HG02642 (cell line): ENCODE results near the gene SLX4IP.

Source experiments
- ATAC-seq: cut with Tn5 transposase; IDR thresholded peaks from one replicate; pipeline ENCODE4 v1.9.1; 2021; ENCODE audit warnings: mild to moderate bottlenecking; ENCODE audit not compliant: unreplicated experiment, poor library complexity

SLX4IP gene

DNA sequence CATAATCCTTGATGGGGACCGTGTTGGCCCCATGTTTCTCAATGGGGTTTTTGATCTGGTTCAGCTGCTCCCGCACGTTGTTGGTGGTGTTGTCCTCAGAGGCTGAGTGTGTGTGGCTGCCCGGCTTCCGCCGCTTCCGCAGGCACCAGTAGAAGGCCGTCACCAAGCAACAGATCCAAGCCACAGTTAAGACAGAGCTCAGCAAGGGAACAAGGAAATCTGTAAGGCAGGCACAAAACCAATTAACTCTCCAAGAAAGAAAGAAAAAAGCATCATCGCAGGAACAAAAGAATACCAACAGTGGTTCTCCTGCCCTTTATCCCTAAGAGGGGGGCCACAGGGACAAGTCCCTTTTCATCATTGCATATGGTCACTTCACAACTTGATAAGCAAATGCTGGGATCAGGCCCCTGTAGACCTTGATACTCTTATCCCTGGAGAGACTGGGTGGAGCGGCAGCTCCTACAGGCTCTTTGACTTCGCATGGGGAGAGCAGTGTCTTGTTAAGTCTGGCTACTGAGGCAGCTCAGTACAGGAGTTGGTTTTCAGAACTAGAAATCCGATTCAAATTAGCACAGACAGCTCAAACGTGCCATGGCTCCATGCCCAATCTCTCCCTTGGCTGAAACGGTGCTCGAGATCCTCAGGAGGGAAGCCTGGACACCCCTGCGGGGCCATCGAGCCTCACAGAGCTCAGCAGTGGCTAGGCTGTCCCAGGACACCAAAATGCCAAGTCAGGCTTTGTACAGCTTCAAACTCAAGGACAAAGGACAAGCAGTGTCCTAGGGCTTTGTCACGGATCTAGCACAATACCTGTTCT lies 204.8 kb downstream of the SLX4IP start:
- no peak for ATAC-seq

DNA sequence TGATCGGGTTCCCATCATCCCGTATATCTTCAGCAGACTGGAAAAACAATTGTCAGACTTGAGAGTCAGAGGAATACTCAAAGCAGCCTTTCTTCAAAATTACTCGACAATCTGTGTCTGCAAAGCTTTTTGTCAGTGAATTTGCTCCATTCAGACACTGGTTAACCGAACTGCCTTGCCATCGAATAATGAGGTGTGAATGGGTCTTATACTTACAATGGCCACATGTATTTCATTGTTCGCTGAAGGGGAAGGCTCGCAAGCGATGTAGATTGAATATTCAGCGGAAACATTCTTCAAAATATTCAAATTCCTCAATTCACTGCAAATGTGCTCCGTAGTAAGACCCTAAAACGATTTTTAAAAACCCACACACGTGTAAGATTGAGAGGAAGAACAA lies 205.8 kb downstream of the SLX4IP start:
- ATAC-seq: no peak

DNA sequence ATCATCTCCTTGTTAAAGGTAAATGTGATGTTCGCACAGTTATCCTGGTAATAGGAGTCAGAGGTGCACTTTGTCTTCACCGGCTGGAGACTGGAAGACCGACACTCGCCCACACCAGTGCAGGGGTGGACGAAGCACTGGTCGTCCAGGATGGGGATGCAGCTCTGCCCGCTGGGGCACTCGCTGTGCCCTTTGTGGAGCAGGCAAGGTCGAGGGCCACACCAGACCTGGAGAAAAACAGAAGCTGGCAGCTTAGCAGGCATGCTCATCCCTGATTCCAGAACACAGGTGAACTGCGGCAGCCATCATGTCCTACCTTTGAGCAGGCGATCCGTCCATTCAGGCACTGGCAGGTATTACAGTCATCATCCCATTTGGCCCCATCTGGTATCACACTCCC lies 206.4 kb downstream of the SLX4IP start:
- ATAC-seq: no peak

DNA sequence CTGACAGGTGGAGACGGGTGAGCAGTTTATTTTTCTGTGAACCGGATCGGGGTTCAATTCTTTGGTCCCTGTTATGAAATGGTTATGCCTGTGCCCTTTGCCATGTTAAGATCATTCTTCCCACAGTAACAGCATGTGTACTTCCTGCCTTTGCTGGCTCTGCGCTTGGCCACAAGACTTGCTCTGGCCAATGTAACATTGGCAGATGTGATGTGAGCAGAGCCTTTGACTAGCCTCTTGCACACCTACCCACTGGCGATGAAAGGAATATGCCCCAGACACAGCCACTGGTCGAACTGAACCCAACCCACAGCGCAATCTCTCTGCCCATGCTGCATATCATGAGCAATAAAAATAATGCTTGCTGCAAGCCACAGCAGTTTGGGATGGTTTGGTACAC lies 206.8 kb downstream of the SLX4IP start:
- ATAC-seq: no peak

DNA sequence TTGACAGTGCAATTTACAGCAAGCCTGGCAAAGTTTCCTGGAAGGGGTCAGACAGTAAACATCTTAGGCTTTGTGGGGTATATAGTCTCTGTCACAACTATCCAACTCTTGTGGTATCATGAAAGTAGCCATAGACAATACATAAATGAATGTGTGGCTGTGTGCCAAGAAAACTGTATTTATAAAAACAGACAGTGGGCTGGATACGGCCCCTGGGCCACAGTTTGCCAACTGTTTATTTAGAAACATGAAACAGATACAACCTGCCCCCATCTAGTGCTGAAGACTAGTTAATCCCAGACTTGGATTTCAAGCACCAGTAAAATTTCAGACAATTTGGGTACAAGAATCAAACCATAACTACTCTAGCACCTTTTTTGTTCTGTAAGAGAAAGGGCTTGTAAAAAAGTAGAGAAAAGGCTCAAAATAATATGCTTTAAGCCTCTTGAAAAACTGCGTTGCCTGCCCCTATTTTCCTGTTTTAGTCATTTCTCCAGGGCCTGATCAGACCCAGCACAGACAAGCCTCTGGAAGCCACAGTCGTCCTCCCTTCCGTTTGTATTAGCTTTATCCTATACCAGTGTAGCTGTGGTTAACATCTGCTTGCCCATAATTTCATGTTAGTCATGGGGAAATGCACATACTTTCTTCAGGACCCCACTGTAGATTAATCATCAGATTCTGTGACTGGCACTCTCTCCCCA lies 207.9 kb downstream of the SLX4IP start:
- no peak for ATAC-seq

DNA sequence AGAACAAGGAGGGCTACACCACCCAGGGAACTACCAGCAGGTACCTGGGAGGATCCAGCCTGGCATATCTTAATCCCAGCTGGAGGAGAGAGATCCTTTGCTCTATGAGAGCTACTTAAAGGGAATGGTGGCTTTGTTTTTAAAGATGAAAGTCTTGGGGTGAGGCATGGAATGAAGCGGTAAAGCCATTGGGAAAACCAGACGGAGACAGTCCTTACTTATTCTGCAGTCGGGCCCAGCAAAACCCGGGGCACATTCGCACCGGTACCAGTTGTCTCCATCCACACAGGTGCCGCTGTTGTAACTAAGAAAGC lies 208.4 kb downstream of the SLX4IP start:
- ATAC-seq: no peak

DNA sequence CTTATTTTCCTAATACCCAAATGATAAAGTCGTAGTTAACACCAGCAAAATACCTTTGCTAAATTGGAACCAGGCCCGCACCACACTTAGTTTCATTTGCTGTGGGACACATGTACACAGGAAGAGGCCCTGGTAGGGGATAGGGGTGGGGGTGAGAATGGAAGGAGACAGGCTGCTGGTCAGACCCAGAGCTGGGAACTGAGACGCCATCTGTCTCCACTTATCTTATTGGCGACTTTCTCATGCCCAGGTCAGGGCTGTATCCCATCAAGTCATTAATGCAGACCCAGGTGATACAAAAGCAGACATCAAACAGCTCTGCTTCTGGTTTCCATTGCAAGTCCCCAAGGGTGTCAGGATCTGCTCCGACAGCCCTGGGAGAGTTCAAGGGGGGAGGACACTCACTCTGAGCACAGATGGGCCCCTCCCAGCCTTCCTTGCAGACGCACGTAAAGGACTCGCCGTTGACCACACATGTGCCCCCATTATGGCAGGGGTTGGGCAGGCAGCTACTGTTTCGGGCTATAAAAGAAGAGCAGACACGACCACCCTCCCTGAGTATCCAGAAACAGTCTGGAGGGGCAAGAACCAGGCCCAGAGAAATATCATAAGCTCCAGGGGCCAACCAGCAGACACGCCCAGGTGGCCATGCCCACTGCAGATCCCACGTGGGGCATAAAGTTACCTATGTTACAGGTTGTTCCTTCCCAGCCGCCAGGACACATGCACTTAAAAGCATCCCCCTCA lies 209.5 kb downstream of the SLX4IP start:
- ATAC-seq: peak; percentile 41

DNA sequence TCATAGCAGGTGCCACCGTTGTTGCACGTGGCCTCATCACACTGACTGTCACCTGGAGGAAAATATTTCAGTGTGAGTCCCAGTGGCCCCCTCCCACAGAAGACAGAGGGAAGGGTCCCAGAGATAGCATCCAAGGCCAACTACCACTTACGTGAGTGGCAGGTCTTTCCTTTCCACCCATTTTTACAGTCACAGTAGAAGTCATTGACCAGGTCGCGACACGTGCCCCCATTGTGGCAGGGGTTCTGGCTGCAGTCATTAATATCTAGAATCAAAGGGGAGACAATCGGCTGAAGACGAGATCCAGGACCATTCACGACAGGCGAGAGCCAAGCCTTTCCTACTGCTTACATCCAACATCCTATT lies 210.1 kb downstream of the SLX4IP start:
- no peak for ATAC-seq

DNA sequence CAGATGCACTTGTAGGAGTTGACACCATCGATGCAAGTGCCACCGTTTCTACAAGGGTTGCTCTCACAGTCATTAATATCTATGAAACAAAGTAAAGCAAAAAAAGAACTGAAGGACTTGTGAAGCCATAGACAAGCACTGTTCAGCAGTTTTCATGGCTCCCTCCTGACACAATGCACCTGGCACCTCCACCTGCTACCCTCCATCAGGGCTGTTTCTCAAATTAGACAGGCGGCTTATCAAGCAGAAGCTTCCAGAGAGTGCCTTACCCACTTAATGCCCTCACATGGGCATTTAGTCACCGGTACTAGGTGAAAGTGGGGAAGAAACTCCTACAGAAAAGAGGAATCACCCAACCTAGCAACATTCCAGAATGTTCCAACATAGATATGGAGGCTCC lies 210.9 kb downstream of the SLX4IP start:
- no peak for ATAC-seq

DNA sequence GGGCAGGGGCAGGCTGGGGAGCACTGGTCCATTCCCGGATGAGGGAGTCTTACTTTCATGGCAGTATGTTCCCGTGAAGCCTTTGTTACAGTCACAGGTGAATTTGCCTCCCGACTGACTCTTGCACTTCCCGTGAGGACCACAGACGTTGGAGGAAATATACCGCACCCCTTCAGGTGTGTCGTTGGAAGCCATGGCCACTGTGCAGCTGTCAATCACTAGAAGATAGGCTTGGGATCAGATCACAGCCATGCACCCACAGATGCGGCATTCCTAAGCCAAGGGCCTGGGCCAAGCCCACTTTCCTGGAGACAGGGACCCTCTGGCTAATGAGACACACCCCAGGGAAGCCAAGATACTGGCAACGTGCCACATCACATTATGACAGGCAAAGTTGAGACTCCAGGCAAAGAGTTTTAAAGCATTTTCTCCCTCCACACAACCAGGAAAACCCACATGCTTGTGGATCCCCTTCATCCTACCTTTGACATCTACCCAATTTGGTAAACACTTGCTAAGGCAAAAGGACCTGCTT lies 211.8 kb downstream of the SLX4IP start:
- ATAC-seq: no peak

DNA sequence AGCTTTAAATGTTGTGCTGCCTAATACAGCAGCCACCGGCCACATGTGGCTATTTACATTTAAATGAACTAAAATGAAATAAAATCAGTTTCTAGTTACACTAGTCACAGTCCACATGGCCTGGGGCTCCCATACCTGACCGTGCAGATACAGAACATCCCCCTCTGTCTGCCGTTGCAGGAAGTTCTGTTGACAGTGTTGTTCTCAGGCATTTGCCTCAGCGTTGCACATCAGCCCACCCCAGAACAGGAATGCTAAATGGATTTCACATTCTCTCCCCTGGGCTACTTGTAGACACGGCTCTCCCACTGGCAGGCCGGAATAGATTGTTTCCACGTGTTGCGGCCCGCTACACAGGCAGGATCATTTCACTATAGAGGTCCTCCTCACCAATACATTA lies 212.4 kb downstream of the SLX4IP start:
- ATAC-seq: peak; percentile 42

DNA sequence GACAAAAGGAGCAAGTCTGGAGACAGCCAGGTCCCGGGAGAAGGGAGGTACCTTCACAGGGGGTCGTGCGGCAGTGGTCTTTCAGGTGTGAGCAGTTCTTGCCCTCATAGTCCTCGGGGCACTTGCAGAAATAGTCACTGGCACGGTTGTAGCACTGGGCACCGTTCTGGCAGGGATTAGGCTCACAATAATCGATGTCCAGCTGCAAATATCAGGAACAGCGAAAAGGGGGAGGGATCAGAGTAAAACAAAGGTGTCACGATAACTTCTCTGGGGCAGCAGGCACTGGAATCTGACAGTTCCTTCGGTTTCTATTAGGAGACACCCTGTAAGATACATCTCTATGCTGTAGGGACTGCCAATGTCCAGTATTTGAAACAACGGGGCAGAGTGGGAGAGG lies 212.8 kb downstream of the SLX4IP start:
- no peak for ATAC-seq

DNA sequence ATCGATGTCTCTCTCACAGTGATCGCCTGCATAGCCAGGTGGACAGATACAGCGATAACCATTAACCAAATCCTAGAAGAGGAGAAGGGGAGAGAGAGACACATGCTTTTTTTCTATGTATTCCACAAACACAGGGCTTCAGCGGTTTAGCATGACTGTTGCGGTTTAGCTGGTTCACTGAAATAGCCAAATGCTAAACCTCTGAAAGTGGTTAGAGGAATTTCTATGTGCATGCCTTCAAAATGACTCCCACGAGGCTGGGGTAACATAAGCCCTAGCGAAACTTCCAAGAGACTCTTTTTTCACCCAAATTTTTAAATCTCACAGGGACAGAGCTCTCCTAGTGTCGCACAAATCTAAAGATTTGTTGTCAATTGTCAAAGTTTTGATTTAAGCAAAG lies 213.5 kb downstream of the SLX4IP start:
- no peak for ATAC-seq

DNA sequence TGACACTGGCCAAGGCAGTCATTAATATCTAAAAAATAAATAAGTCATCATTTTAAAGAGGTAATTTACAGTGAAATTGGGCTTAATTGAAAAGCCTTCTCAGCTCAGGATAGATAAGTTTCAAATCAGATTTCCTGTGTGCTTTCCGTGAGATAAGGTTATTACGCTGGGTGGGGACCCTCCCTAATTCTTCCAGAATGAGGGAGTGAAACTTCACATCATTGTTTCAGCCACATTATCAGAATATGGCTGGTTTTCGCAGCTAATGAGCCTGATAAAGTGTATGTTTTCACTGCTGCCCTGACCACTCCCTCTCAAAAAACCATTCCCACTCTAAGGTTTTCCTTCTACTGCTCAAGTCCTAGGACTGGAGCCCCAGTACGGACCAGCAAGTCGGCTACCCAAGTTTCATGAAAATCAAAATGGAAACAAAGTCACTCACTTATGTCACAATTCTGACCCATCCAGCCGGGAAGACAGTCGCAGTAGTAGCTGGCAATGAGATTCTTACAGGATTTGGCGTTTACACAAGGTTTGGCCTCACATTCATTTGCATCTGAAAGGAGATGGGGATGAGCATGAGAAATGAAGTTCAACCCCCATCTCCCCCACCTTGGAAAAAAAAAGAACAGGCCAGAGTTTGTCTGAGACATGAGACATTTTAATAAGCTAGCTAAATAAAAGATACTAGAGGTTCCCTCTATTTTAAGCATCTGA lies 214.1 kb downstream of the SLX4IP start:
- ATAC-seq: no peak

DNA sequence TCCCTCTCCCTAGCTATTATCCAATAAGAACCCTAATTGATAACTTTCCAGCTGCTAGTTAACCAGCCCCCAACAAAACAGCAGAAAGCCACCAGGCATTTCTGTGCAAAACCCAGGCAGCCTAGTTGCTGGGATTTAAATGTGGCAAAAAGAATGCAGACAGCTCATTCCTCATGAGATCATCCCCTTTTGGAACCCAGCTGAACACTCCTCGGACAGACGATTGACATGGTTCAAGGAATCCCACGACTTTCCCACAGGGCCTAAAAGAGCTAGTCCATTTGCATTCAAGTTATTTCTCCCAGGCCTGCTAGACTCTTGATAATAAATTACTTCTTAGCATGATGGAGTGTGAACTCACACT lies 214.7 kb downstream of the SLX4IP start:
- no peak for ATAC-seq

DNA sequence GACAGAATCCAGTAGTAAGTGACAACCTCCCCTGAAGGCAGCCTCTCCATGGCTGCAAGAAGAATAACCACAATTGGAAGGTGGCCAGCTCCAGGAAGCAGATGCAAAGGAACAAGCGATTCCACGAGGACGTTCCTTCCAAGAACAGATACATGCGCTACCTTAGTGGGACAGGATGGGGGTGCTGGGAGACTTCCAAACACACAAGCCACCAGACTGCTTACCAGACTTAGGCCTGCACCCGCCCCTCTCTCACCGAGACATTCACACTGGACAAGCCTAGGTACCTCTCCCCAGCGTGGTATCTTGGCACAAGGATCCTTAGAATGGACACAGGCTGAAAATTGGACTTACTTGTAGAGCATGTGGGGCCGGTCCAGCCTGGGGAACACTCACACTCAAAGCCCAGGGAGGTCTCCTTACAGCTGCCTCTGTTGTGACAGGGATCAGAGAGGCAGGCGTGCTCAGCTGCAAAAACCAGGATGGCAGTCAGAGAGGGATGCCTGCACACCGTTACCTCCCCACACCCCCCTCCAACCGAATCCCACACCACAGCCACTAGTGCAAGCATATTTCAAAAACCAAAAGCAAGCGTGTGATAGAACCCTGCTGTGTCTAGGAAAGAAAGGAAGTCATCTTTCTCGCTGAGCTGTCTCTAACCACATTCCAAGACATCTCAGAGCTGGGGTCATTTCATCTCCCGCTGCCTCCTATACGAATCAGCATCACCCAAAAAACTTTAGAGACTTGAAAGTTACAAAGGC lies 216.3 kb downstream of the SLX4IP start:
- no peak for ATAC-seq

DNA sequence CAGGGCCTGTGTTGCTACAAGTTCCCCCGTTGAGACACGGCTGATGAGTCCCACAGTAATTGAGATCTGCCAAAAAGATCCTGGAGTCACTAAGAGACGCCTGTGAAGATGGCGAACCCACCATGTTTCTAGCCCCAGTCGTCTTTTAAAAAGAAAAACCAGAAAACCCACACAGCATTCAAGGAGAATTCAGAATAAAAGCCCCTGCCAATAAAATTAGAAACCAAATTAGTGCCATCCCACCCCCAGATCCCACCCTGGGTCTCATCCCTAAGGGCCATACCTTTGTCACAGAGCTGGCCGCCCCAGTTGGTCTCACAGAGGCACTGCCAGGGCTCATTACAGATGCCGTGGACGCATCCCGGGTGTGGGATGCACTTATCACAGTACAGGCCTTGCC lies 217.1 kb downstream of the SLX4IP start:
- ATAC-seq: no peak

DNA sequence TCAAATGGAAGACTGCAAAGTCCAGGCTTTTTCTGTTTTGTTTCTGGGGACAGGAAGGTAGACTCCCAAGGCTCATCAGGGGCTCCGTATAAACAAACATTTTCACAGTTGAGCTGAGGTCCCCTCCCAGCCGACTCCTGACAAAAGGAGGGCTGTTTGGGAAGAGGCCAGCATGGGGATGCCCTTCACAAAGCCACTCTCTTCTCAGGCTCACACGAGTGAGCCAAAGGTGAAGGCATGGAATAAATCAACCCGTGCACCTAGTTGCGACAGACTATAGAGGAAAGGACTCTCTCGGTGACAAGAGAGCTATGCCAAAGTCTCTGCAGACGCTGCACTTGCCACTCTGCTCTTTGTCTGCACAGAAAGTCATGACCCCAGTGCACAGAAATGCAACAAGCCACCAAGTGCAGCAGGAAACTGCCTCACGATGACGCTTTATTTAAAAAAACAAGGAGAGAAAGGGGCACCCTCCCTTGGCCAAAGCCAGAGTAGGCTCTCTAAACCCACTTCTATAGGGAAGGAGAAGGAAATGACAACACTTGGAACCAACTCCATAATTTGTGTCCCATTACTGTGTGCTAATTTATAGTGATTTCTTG lies 217.7 kb downstream of the SLX4IP start:
- ATAC-seq: no peak

DNA sequence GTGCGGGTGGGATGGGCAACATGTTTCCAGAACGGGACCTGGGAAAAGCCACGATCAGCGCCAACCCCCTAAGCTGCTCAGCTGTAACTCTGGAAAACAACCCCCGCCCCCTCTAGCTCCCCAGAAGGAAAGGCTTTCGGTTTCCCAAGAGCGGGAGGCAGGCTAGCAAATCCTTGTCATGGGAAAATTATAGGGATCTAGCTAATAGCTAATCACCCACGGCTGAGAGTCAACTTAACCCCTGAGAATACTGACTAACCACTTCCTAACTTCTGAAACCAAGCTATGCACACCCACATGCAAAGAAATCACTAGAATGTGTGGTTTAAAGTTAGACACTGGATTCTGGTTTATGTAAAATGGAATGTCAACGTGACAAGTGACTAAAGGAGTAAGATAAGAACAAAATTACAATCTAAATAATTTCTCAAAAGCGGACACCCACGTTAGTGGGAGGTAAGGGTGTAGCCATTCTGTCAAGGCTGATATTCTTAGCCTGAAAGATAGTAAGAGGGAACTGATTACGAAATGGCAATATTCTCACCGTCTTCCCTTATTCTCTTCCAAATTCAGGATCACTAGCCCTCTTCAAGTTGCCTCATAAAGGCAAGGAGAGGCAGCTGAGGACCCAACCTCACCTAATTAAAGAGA lies 218.6 kb downstream of the SLX4IP start:
- no peak for ATAC-seq
